GM12878 (cell line): ENCODE data around the gene TMPRSS9. TPM values are rescaled to one million over a fixed set of nuclear protein-coding genes. Genes with fewer than 3 reads are reported as not detected.

Source experiments
- ASH2L ChIP-seq: fragments of 300-600, 200-600 bp; sonication (generic); IDR thresholded peaks from 2 replicates; pipeline ENCODE4 v1.6.1; 2017; ENCODE audit warnings: low read depth, mild to moderate bottlenecking, borderline replicate concordance
- ATF3 ChIP-seq: IDR thresholded peaks from 2 replicates; pipeline ENCODE4 v1.6.1; 2011; ENCODE audit warnings: low read depth, mild to moderate bottlenecking, low read length, moderate library complexity, borderline replicate concordance; ENCODE audit errors: extremely low read depth
- CUX1 ChIP-seq: IDR thresholded peaks from 2 replicates; pipeline ENCODE4 v1.6.1; 2012; ENCODE audit warnings: improper control_type of control experiment, low read depth, low read length; ENCODE audit not compliant: insufficient replicate concordance
- HCFC1 ChIP-seq: fragments of 150-350 bp; IDR thresholded peaks from 2 replicates; pipeline ENCODE4 v1.6.1; 2014; ENCODE audit warnings: low read length
- IKZF1 ChIP-seq: fragments of 450-650 bp; conservative IDR thresholded peaks from 2 replicates; pipeline ENCODE4 v1.6.1; 2017; ENCODE audit warnings: antibody characterized with exemption, mild to moderate bottlenecking
- NBN ChIP-seq: fragments of 450-650 bp; IDR thresholded peaks from 2 replicates; pipeline ENCODE4 v1.6.1; 2016
- NKRF ChIP-seq: fragments of 450-650 bp; conservative IDR thresholded peaks from 2 replicates; pipeline ENCODE4 v1.6.1; 2017; ENCODE audit warnings: mild to moderate bottlenecking, moderate library complexity
- REST ChIP-seq: IDR thresholded peaks from 2 replicates; pipeline ENCODE4 v1.6.1; 2012; ENCODE audit warnings: mild to moderate bottlenecking, low read depth, low read length
- SMAD1 ChIP-seq: fragments of 450-650 bp; IDR thresholded peaks from 2 replicates; pipeline ENCODE4 v1.6.1; 2018; ENCODE audit warnings: mild to moderate bottlenecking, low read depth; ENCODE audit not compliant: partially characterized antibody
- SREBF2 ChIP-seq: IDR thresholded peaks from 2 replicates; pipeline ENCODE4 v1.6.1; 2012; ENCODE audit warnings: mild to moderate bottlenecking, low read length
- TCF12 ChIP-seq: IDR thresholded peaks from 2 replicates; pipeline ENCODE4 v1.6.1; 2011; ENCODE audit warnings: low read depth, mild to moderate bottlenecking, low read length
- YY1 ChIP-seq: IDR thresholded peaks from 2 replicates; pipeline ENCODE4 v1.6.1; 2011; ENCODE audit warnings: low read depth, mild to moderate bottlenecking, low read length
- ZNF274 ChIP-seq: IDR thresholded peaks from one replicate; pipeline ENCODE4 v1.8.0; 2011; ENCODE audit not compliant: insufficient read length, insufficient read depth
- polyA plus RNA-seq, 11 experiments: library from polyadenylated mRNA; depleted of rRNA in 4 of 11; unstranded in 6 of 11; stranded (reverse) in 5 of 11; fragments of >200 nt; fragmentation: Nextera tagmentation in 4 of 11; fragmentation: Illumina TruSeq in 1 of 11; extraction: Ambion mirVana in 4 of 11; extraction: Trizol in 1 of 11; gene quantifications; 1 replicate in 1 of 11; 2 replicates in 10 of 11; pipeline versions ENCODE4 v1.2.1 to v1.2.3, GENCODE V29; 2011 to 2016; ENCODE audit warnings: inconsistent platforms in 2 of 11, missing spikeins in 2 of 11, low read depth in 1 of 11
- total RNA-seq, 4 experiments: library from RNA; depleted of rRNA in 3 of 4; stranded (reverse); fragments of >200 nt in 3 of 4; fragmentation: Illumina TruSeq in 1 of 4; extraction: Trizol in 1 of 4; gene quantifications; 2 replicates each; pipeline versions ENCODE4 v1.2.1 to v1.2.3, GENCODE V29; 2013 to 2021
- TF ChIP-seq, protein P1 (sequence below): fragments of 450-650 bp; IDR thresholded peaks from 2 replicates; pipeline ENCODE4 v1.6.1; 2017; ENCODE audit warnings: low read depth, mild to moderate bottlenecking, moderate library complexity
- TF ChIP-seq, protein P2 (sequence below): IDR thresholded peaks from 2 replicates; pipeline ENCODE4 v1.6.1; 2012; ENCODE audit warnings: low read depth, low read length, improper control_type of control experiment

Gene TMPRSS9
- total and polyA plus RNA-seq, 10 of the 15 experiments (the other 5 are each of a cell fraction or from before 2014, with no cell fraction given) = 0.24 TPM; not detected in 9

GRCh38 chr19:2461751-2462634 is 101.9 kb downstream of the TMPRSS9 start (continued):
- TF ChIP-seq CUX1 = no peak
- TF ChIP-seq ZNF274 = no peak
- TF ChIP-seq NKRF = peak; percentile 96
- no peak for TF ChIP-seq REST
- no peak for TF ChIP-seq NBN
- TF ChIP-seq ASH2L = no peak
- TF ChIP-seq SMAD1 = no peak
- TF ChIP-seq ATF3 = no peak
- TF ChIP-seq IKZF1 = peak; percentile 91
- peak; percentile 83 for TF ChIP-seq HCFC1
- TF ChIP-seq SREBF2 = no peak
- TF ChIP-seq TCF12 = peak; percentile 34; the same call in 1 of the 2 replicates
- TF ChIP-seq, protein P1, sequence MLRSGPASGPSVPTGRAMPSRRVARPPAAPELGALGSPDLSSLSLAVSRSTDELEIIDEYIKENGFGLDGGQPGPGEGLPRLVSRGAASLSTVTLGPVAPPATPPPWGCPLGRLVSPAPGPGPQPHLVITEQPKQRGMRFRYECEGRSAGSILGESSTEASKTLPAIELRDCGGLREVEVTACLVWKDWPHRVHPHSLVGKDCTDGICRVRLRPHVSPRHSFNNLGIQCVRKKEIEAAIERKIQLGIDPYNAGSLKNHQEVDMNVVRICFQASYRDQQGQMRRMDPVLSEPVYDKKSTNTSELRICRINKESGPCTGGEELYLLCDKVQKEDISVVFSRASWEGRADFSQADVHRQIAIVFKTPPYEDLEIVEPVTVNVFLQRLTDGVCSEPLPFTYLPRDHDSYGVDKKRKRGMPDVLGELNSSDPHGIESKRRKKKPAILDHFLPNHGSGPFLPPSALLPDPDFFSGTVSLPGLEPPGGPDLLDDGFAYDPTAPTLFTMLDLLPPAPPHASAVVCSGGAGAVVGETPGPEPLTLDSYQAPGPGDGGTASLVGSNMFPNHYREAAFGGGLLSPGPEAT = no peak; the same call in 1 of the 2 replicates
- TF ChIP-seq, protein P2, sequence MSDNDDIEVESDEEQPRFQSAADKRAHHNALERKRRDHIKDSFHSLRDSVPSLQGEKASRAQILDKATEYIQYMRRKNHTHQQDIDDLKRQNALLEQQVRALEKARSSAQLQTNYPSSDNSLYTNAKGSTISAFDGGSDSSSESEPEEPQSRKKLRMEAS = no peak
- no peak; the same call in 1 of the 2 replicates for TF ChIP-seq YY1
